CD4-positive, alpha-beta T cell treated with Interleukin-12 subunit alpha and Interleukin-12 subunit beta, for 1 hour (primary cell): ENCODE measurements around the gene ADRM1.

Experiments
- DNase-seq: peaks from one replicate; pipeline ENCODE4 v3.0.0-alpha.2; 2020

The ADRM1 gene

GRCh38 chr20:62344782-62345181 lies 42.0 kb downstream of the ADRM1 start:
- DNase-seq, result no peak

DNA sequence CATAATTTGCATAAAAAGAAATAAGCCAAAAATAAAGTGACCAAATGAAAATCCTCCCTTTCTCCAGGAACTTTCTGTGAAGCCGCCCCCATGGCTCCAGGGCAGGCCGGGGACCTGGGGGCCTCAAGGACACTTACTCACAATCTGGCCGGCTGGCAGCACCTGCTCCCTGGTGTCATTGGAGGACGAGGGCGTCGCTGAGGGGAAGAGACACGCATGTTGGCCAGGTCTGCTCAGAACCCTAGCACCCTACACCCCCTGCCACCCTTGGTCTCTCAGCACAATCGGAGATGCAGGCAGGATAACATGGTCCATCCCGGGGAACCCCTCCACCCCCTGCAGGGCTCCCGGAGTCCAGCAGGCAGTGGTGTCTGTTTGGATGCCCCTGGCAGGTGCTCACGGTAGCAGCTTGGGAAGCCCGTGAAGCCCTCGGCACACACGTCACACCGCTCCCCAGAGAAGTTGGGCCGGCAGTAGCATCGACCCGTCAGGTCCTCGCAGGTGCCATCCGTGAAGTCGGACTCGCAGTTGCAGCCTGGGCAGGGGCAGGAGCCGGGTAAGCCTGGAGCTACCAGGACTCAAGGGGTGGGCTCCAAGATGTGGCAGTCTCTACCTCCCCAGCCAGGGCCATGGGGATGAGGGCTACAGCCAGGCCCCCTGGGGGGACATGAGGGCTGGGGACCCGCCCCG lies 43.0 kb downstream of the ADRM1 start:
- DNase-seq, result no peak

- DNase-seq, result no peak
These were observed 43.8 kb downstream of the ADRM1 start for GRCh38 chr20:62346398-62347150.

DNA sequence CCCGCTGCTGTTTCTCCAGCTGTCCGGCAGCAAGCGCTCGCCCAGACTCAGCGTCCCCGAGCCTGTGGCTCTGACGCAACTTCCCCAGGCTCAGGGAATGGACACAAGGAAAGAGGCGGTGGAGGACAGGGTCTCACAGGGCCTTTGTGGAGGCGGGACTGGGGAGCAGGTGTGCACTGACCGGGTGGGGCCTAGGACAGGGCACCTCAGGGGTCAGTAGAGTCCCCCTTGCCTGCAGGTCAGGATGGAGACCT lies 44.3 kb downstream of the ADRM1 start:
- DNase-seq, result no peak

DNA sequence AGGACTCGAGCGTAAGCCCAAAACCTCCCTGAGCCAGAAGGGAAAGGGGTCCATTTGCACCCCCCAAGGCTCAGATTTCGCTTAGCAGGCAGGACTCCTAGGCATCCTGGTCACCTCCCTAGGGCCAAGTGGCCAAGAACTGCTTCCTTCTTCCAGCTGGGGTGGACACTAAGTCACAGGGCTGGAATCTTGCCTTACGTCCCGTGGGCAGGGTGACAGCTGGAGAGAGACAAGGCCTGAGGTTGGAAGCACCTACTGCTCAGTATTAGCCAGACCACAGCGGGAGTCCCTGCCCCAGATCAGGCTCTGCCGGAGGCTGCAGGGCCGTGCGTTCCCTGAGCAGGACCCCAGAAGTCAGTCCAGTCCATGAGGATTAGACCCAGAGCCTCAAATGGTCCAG lies 44.6 kb downstream of the ADRM1 start:
- no peak for DNase-seq

DNA sequence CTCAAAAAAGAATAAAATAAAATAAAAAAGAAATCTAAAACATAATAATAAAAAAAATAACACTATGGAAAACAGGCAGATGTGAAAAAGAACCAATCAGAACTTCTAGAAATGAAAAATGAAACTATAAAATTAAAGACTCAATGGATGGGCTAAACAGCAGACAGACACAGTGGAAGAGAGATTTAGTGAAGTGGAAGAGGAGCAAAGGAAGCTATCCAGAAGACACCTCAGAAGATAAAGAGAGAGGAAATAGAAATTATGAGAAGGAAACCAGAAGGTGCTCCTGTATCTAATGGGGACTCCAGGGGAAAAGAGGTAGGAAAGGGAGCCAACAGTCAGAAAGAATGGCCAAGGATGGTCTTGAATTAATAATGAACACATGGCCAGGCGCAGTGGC lies 45.8 kb downstream of the ADRM1 start:
- no peak for DNase-seq

DNA sequence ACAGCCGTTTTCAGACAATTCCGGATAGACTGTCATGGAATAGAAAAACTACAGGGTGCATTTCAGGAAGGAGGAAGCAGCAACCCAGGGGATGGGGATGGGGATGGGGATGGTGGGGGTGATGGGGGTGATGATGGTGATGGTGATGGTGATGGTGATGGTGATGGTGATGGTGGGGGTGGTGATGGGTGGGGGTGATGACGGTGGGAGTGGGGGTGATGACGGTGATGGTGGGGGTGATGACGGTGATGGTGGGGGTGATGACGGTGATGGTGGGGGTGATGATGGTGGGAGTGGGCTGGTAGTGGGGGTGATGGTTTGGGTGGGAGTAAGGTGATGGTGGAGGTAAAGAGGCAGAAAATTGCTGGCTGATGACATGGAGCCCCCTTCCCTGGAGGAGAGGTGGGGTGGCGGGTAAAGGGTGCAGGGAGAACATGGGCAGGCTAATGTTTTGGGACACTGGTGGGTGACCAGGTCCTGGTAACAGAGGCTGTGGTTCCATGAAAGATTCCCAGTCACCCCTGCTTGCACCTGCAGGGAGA lies 46.8 kb downstream of the ADRM1 start:
- no peak for DNase-seq

DNA sequence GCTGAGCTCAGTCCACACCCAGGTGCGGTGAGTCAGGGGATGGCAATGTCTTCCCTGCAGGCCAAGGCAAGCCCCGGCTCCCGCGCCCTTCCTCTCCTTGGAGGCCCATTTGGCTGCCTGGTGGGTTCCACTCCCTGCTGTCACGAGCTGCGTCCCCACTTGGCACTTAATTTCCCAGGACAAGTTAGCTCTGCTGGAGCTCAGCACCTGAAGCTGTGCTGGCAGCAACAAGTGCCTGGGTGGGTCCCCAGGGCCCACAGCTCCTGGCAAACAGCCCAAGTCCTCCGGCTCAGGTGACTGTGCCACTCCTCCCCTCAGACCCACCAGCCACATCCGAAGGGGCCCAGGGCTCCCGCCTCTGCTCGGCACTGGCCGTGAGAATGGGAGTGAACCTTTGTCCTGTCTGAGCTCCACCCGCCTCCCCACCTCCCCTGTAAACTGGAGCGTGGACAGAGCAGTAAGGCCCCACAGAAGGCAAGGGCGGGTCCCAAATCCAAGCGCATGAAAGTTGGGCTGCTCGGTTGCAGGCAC lies 47.4 kb downstream of the ADRM1 start:
- no peak for DNase-seq

DNA sequence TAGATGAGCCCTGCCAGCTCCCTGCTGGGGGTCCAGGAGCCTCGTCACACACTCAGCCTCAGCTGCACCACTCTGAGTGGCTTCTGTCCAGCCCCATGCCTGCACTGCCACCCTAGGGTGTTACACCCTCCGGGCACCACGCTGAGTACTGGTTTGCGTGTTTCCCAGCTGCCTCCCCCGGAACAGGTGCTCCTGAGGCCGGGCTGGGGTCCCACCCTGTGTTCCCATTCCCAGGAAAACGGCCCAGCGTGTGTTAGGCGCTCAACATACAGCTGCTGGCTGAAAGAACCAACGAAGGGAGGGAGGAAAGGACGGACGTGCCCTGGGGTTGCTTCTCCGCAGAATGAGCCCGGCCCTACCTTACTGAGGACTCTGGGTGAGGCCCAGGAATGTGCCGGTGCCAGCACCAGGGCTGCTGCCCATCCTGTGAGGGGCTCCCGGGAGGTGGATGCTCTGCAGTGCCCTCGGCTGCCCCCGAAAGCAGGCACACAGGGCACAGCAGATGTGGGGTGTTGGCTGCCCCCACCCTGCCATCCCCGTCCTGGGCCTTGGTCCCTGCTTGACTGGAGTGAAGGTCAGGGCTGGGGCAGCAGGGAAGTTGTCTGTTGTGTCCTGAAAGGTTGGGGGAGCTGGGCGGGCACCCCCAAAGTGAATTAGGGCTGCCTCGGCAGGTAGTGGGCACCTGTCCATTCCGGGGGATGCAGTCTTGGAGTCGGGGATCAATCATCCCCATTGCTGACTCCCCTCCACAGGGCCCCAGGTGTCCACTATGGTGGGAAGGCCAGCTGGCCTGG lies 48.0 kb downstream of the ADRM1 start:
- no peak for DNase-seq

DNA sequence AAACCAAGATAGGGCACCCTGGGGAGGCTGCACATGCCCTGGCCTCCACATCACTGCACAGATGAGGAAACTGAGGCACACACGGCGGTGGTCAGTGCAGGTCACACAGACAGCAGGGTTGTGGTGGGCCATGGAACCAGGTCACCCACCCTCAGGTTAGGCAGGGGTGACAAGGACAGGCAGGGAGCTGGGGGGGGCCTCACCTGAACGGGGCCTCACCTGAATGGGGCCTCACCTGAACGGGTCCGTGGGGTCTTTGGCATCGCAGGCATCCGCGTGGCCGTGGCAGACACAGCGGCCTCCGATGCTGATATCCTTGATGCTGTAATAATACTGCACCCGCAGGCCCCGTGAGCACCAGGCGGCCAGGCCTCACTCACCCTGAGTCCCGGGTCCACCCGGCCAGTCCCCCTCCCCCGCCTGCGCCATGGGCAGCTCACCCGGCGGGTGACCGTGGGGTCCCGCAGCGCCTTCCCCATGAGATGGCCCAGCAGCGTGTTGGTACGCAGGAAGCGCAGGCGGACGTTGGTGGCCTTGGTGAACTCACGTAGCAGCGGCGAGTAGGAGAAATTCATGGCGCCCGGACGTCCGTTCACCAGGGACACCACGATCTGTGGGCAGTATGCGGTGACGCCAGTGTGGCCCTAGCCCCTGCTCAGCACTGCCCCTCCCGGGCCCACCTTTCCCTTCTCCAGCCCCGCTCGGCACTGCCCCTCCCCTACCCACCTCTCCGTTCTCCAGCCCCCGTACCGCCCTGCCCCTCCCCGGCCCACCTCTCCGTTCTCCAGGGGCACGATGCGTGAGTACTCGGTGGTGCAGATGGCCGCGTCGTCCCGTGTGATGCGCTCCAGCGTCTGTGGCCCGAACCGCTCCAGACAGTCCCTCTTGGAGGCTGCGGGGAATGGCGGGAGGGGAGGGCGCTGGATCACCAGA lies 48.9 kb downstream of the ADRM1 start:
- DNase-seq, result no peak

- DNase-seq, result no peak
These were observed 49.8 kb downstream of the ADRM1 start for GRCh38 chr20:62352402-62353288.

GRCh38 chr20:62353289-62354030 lies 50.7 kb downstream of the ADRM1 start:
- no peak for DNase-seq

- DNase-seq, result no peak
These were observed 51.4 kb downstream of the ADRM1 start for GRCh38 chr20:62354031-62354808.

DNA sequence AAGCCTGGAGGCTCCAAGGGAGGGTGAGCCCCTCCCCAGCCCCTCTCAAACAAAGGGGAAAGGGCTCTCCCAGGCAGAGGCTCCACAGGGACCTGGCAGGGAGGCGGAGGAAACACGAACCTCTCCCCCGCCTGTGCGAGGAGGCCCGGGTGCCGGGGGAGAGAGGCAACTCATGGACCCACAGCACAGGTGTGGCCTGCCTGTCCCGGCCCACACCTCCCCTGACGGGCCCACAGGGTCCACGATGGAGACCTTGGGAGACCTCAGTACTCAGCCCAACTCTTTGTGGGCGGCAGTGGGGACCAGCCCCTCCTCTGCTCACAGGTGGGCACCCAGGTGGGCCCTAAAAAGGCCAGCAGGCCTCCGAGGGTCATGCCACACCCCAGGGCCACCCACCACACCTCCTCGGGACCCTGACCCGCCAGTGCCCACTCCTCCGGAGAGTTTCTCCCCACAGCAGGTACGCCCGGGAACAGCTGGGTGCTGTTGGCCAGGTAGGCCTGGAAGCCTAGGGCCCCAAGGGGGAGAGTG lies 52.1 kb downstream of the ADRM1 start:
- no peak for DNase-seq

DNA sequence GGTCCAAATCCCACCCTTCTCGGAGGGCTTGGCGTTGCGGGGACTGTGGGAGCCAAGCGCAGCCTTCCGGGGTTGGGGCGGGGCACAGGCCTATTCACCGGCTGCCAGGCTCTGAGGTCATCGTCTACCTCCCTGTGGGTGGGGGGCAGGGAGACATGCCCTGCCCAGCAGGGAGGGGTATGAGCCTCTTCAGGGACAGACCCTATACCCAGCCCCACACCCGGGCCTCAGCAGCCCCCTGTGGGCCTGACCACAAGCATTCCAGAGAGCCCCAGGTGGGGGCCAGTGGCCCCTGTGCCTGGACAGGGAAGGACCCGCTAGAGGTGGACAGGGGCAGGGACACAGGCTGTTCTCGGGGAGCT lies 52.7 kb downstream of the ADRM1 start:
- no peak for DNase-seq

- no peak for DNase-seq
These were observed 53.2 kb downstream of the ADRM1 start for GRCh38 chr20:62355878-62356588.

DNA sequence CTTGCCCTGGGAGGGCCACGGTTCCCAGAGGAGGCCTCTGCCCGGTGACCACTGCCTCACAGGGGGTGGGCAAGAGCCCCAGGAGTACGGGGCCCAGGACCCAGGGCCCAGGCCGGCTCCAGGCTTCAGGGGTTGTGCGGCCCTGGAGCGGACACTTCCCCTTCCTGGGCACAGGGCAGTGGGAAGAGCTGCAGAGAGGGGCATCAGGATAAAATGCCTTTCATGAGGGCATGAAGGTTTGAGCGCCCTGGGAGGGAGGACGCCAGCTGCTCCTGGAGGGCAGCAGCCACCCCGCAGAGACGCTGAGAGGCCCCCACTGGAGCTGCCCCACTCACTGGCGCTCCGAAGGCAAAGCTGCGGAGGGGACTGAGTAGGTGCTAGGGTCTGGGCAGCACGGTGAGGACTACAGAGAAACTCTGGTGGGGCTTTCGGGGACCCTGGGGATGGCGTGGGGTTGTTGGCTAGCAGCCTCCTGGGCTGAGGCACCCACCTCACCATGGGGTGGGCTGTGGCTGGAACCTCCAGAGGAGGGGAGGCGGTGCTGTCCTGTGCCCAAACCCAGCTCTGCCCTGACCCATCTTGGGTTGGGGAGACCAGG lies 53.9 kb downstream of the ADRM1 start:
- no peak for DNase-seq

- DNase-seq, result no peak
These were observed 54.4 kb downstream of the ADRM1 start for GRCh38 chr20:62357187-62357667.
